K562 (cell line): Measurements from ENCODE around the gene PM20D1. TPM values are rescaled to one million over a fixed set of nuclear protein-coding genes. Genes with fewer than 3 reads are reported as not detected.

Source experiments
- ATAC-seq: fragments of 200-7000 bp; cut with Tn5 transposase; 3 replicates; pipeline ENCODE4 v1.9.1; 2020; ENCODE audit warnings: moderate library complexity
- BruUV-seq: library from RNA; stranded (reverse); fragments of 400-500 nt; replicated peaks from 2 replicates; lab custom pipeline; 2021; lab: Mats Ljungman, UMichigan
- CTCF ChIA-PET: fragments of 300-600 bp; formaldehyde crosslinking; extraction: SDS; loops from one replicate; lab custom pipeline; 2021; ENCODE audit warnings: low intra/inter-chr PET ratio; lab: Yijun Ruan, JAX
- POLR2A ChIA-PET: fragments of 300-600, 350-650 bp; sonication (Branson Sonifier 250); formaldehyde crosslinking; extraction: SDS; loops from one replicate; lab custom pipeline; 2021; ENCODE audit warnings: antibody characterized with exemption, inconsistent platforms; lab: Yijun Ruan, JAX
- DNase-seq, 4 experiments: peaks; one replicate each; pipeline versions ENCODE4 v3.0.0 to v3.0.0-alpha.2; 2011 to 2018; ENCODE audit warnings: low spot score in 3 of 4, mixed read lengths in 3 of 4; ENCODE audit errors: extremely low read depth in 1 of 4
- FAIRE-seq: peaks from 2 replicates; lab custom pipeline; 2011; peaks lifted over from hg19 to GRCh38; lab: Jason Lieb, UNC
- H2AFZ ChIP-seq: 2 replicates; pipeline ENCODE4 v1.6.0; 2011; ENCODE audit warnings: low read depth, low read length, control low read depth, inconsistent platforms
- H3K27ac ChIP-seq: fragments of 200-600 bp; 3 replicates; pipeline ENCODE4 v1.8.0; 2011; ENCODE audit warnings: low read depth, mild to moderate bottlenecking, control low read depth, inconsistent platforms, low read length, moderate library complexity, mixed read lengths; ENCODE audit errors: extremely low read depth
- H3K27me3 ChIP-seq, 2 experiments: fragments of 300-600 bp in 1 of 2; 2 replicates in 1 of 2; 3 replicates in 1 of 2; pipeline versions ENCODE4 v1.6.0 to v1.8.0; 2011; ENCODE audit warnings: inconsistent platforms in 2 of 2, low read length in 2 of 2, mild to moderate bottlenecking in 1 of 2, mixed read lengths in 1 of 2, moderate library complexity in 1 of 2; ENCODE audit not compliant: control insufficient read depth in 2 of 2, insufficient read depth in 2 of 2
- H3K36me3 ChIP-seq: fragments of 300-600 bp; 3 replicates; pipeline ENCODE4 v1.8.0; 2011; ENCODE audit warnings: mild to moderate bottlenecking, low read length, inconsistent platforms; ENCODE audit not compliant: control insufficient read depth, insufficient read depth
- H3K4me1 ChIP-seq, 2 experiments: fragments of 200-600 bp in 1 of 2; replicated peaks in 1 of 2; 2 replicates in 1 of 2; 3 replicates in 1 of 2; pipeline versions ENCODE4 v1.5.1 to v1.8.0; 2011; ENCODE audit warnings: inconsistent platforms in 2 of 2, low read length in 2 of 2, mild to moderate bottlenecking in 1 of 2, mixed read lengths in 1 of 2, moderate library complexity in 1 of 2; ENCODE audit not compliant: control insufficient read depth in 2 of 2, insufficient read depth in 2 of 2
- H3K4me2 ChIP-seq: 2 replicates; pipeline ENCODE4 v1.6.1; 2011; ENCODE audit warnings: low read length, control low read depth, inconsistent platforms, mixed read lengths; ENCODE audit not compliant: insufficient read depth
- H3K4me3 ChIP-seq: fragments of 200-600 bp; sonication (generic), shearing (Covaris generic); 2 replicates; pipeline ENCODE4 v1.5.1; 2016; ENCODE audit warnings: control low read depth, inconsistent platforms
- H3K79me2 ChIP-seq: fragments of 200-600 bp; 3 replicates; pipeline ENCODE4 v1.8.0; 2011; ENCODE audit warnings: low read length, inconsistent platforms; ENCODE audit not compliant: control insufficient read depth, insufficient read depth
- H3K9ac ChIP-seq, 2 experiments: 2 replicates each; pipeline versions ENCODE4 v1.6.0 to v1.6.1; 2011; ENCODE audit warnings: low read depth in 2 of 2, low read length in 2 of 2, control low read depth in 1 of 2, inconsistent platforms in 1 of 2, mild to moderate bottlenecking in 1 of 2, mixed read lengths in 1 of 2; ENCODE audit not compliant: insufficient read depth in 1 of 2
- H3K9me1 ChIP-seq: one replicate; pipeline ENCODE4 v1.6.0; 2011; ENCODE audit warnings: inconsistent platforms, mild to moderate bottlenecking, low read length, moderate library complexity; ENCODE audit not compliant: control insufficient read depth, insufficient read depth
- H3K9me3 ChIP-seq: replicated peaks from 2 replicates; pipeline ENCODE4 v1.5.1; 2011; ENCODE audit warnings: low read depth, low read length, inconsistent platforms; ENCODE audit not compliant: control insufficient read depth, insufficient read depth
- H4K20me1 ChIP-seq: replicated peaks from 2 replicates; pipeline ENCODE4 v1.6.1; 2011; ENCODE audit warnings: low read length, inconsistent platforms, mixed read lengths; ENCODE audit not compliant: control insufficient read depth, insufficient read depth
- BCL6 ChIP-seq: fragments of 250-450 bp; sonication (Bioruptor Pico); IDR thresholded peaks from 2 replicates; pipeline ENCODE4 v1.4.0; 2020
- ELK3 ChIP-seq: fragments of 450-650 bp; formaldehyde crosslinking; IDR thresholded peaks from 2 replicates; pipeline ENCODE4 v1.4.0; 2020; ENCODE audit warnings: mild to moderate bottlenecking
- FIP1L1 ChIP-seq: fragments of 200-400 bp; formaldehyde crosslinking; IDR thresholded peaks from 2 replicates; pipeline ENCODE4 v1.6.1; 2018; ENCODE audit warnings: mild to moderate bottlenecking, low read depth, low read length; ENCODE audit not compliant: poor library complexity, severe bottlenecking
- PATZ1 ChIP-seq: fragments of 250-450 bp; sonication (Bioruptor Pico); IDR thresholded peaks from 2 replicates; pipeline ENCODE4 v1.5.0; 2020; ENCODE audit warnings: mild to moderate bottlenecking, borderline replicate concordance
- RBFOX2 ChIP-seq: fragments of 200-400 bp; formaldehyde crosslinking; IDR thresholded peaks from 2 replicates; pipeline ENCODE4 v1.6.1; 2017; ENCODE audit warnings: low read depth, mild to moderate bottlenecking, low read length, moderate library complexity
- SIN3B ChIP-seq: fragments of 450-650 bp; IDR thresholded peaks from 2 replicates; pipeline ENCODE4 v1.6.1; 2017; ENCODE audit warnings: low read depth, mild to moderate bottlenecking, moderate library complexity
- VEZF1 ChIP-seq: fragments of 200-800 bp; sonication (Bioruptor generic); IDR thresholded peaks from 2 replicates; pipeline ENCODE4 v1.6.1; 2017; ENCODE audit warnings: missing genetic modification characterization, missing compliant biosample characterization
- WHSC1 ChIP-seq: IDR thresholded peaks from one replicate; pipeline ENCODE4 v1.6.1; 2012; ENCODE audit warnings: low read length, control low read depth, inconsistent platforms
- ZNF212 ChIP-seq: fragments of 450-650 bp; formaldehyde crosslinking; IDR thresholded peaks from 2 replicates; pipeline ENCODE4 v1.4.0; 2020; ENCODE audit warnings: mild to moderate bottlenecking
- ZNF589 ChIP-seq: fragments of 200-800 bp; sonication (Bioruptor generic); IDR thresholded peaks from 2 replicates; pipeline ENCODE4 v1.6.1; 2016; ENCODE audit warnings: low read depth, missing genetic modification characterization, missing compliant biosample characterization
- ZSCAN32 ChIP-seq: fragments of 450-650 bp; formaldehyde crosslinking; IDR thresholded peaks from 2 replicates; pipeline ENCODE4 v1.4.0; 2020; ENCODE audit warnings: mild to moderate bottlenecking, moderate library complexity
- whole genome bisulfite sequencing: fragments of 100-300 bp; shearing (Covaris generic); methylation state at CpG from one replicate; pipeline ENCODE4 v1.1.6; 2016; ENCODE audit warnings: low coverage, mixed read lengths; ENCODE audit not compliant: insufficient coverage; ENCODE audit errors: missing lambda C conversion rate; 5-methylcytosine and 5-hydroxymethylcytosine counted together
- in situ Hi-C: fragments of 300-500 bp; cut with MboI; formaldehyde crosslinking; loops from 4 replicates; pipeline ENCODE4 v1.15.0; 2018; ENCODE audit warnings: inconsistent platforms, mixed read lengths
- intact Hi-C: fragments of 100-400 bp; cut with micrococcal nuclease; formaldehyde crosslinking; loops from 2 replicates; pipeline ENCODE4 v1.14.2; 2022
- polyA plus RNA-seq, 8 experiments: library from polyadenylated mRNA; depleted of rRNA in 4 of 8; stranded (reverse) in 5 of 8; unstranded in 3 of 8; fragments of >200 nt; fragmentation: Nextera tagmentation in 2 of 8; fragmentation: Illumina TruSeq in 1 of 8; extraction: Ambion mirVana in 2 of 8; extraction: Trizol in 1 of 8; gene quantifications; 2 replicates each; pipeline versions ENCODE4 v1.2.1 to v1.2.3, GENCODE V29; 2011 to 2014; ENCODE audit warnings: inconsistent platforms in 1 of 8, missing spikeins in 1 of 8
- total RNA-seq, 7 experiments: library from RNA; depleted of rRNA in 6 of 7; stranded (reverse); fragments of >200 nt in 6 of 7; fragmentation: Illumina TruSeq in 2 of 7; extraction: Trizol in 2 of 7; gene quantifications; 2 replicates each; pipeline versions ENCODE4 v1.2.1 to v1.2.3, GENCODE V29; 2011 to 2021; ENCODE audit warnings: low replicate concordance in 1 of 7

PM20D1 gene
- total and polyA plus RNA-seq, 9 of the 15 experiments (the other 6 are each of a cell fraction or from before 2014, with no cell fraction given): not detected

GRCh38 chr1:205879974-205880373 lies 30.0 kb upstream of the PM20D1 start:
- DNase-seq: no peak
- Histone ChIP-seq H3K79me2 (no peaks in the 10 kb centered on the region), H2AFZ (no peak overlapping the region), H3K27ac (no peak overlapping the region), H3K9ac (no peak overlapping the region), H3K9me1 (no peaks in the 10 kb centered on the region), H3K4me1 (no peaks in the 10 kb centered on the region), H3K9me3 (no peaks in the 10 kb centered on the region), H4K20me1 (no peaks in the 10 kb centered on the region), H3K4me2 (no peak overlapping the region), H3K27me3 (no peaks in the 10 kb centered on the region), H3K36me3 (no peaks in the 10 kb centered on the region), H3K4me3 (no peak overlapping the region)
- ChIA-PET CTCF (no interaction called here), POLR2A (interaction anchor here (0.8 kb wide), 1 partner anchor 21 kb away, joined by 3 read pairs; no protein-coding TSS in a partner anchor)
- intact Hi-C loops (no loop called here), in situ Hi-C loops (no loop called here)
- WGBS: 0% methylated on average over 1 of the region's 1 CpG
- no peak for FAIRE-seq
- no TSS peak for BruUV-seq
- no peak for ATAC-seq
- TF ChIP-seq ZNF589 (CRISPR knock-in tag) (no peak), WHSC1 (no peak), SIN3B (no peak), PATZ1 (CRISPR knock-in tag) (no peak), FIP1L1 (no peak), ZSCAN32 (no peak), BCL6 (CRISPR knock-in tag) (no peak), VEZF1 (CRISPR knock-in tag) (no peak), ELK3 (CRISPR knock-in tag) (no peak), RBFOX2 (no peak), ZNF212 (CRISPR knock-in tag) (no peak)
